SK-N-MC (cell line): ENCODE measurements around the gene SLC16A2.
A peak's percentile ranks its signal among the peaks of the same experiment; 100 is the strongest.

Source experiments
- DNase-seq: peaks from one replicate; pipeline ENCODE4 v3.0.0-alpha.2; 2011; ENCODE audit warnings: low read depth, low spot score
- H3K27ac ChIP-seq: fragments of 200-600 bp; sonication (generic); 2 replicates; pipeline ENCODE4 v1.5.1; 2016; ENCODE audit warnings: mixed run types
- H3K36me3 ChIP-seq: fragments of 200-600 bp; sonication (generic); 2 replicates; pipeline ENCODE4 v1.6.1; 2017; ENCODE audit warnings: antibody characterized with exemption, low read length, mixed read lengths; ENCODE audit not compliant: insufficient read depth
- H3K4me3 ChIP-seq: fragments of 200-600 bp; sonication (generic); 2 replicates; pipeline ENCODE4 v1.5.1; 2016
- H3K9ac ChIP-seq: fragments of 200-600 bp; sonication (generic); 2 replicates; pipeline ENCODE4 v1.8.0; 2017; ENCODE audit warnings: mixed run types, mixed read lengths; ENCODE audit not compliant: insufficient read length
- H3K9me3 ChIP-seq: fragments of 200-600 bp; sonication (generic); 2 replicates; pipeline ENCODE4 v1.6.1; 2017; ENCODE audit warnings: low read depth, mild to moderate bottlenecking, antibody characterized with exemption, low read length, moderate library complexity, mixed read lengths
- EZH2 ChIP-seq: fragments of 200-600 bp; sonication (generic); IDR thresholded peaks from one replicate; pipeline ENCODE4 v1.6.1; 2017; ENCODE audit warnings: antibody characterized with exemption
- FOXP2 ChIP-seq: optimal IDR thresholded peaks from 2 replicates; pipeline ENCODE3; 2011; ENCODE audit warnings: mild to moderate bottlenecking, moderate library complexity; ENCODE audit not compliant: insufficient read depth; ENCODE audit errors: extremely low read length, control extremely low read depth
- POLR2AphosphoS5 ChIP-seq: IDR thresholded peaks from 2 replicates; pipeline ENCODE4 v1.6.1; 2012; ENCODE audit warnings: mild to moderate bottlenecking, low read depth, low read length, borderline replicate concordance

Gene SLC16A2

DNA sequence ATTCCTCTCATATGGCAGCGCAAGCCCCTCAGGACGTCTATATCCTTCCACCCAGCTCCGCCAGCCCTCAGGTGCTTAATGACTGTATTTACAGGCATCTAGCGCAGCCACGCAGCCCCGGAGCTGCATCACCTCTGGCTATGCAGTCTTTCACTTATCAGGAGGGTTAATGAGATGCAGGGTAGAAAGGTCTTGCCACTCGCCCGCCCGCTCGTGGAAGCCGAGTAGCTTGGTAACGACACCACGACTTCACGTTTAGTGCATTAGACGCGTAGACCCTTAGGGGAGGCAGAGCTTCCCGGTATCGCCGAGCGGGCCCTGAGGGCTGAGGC lies 1.5 kb upstream of the SLC16A2 start:
- Histone ChIP-seq H3K9ac (peak overlapping the region; percentile 78), H3K27ac (no peak overlapping the region), H3K4me3 (peak overlapping the region; percentile 80), H3K36me3 (no peaks in the 10 kb centered on the region), H3K9me3 (no peaks in the 10 kb centered on the region)
- TF ChIP-seq EZH2 (no peak), POLR2AphosphoS5 (no peak), FOXP2 (no peak)
- DNase-seq = no peak

DNA sequence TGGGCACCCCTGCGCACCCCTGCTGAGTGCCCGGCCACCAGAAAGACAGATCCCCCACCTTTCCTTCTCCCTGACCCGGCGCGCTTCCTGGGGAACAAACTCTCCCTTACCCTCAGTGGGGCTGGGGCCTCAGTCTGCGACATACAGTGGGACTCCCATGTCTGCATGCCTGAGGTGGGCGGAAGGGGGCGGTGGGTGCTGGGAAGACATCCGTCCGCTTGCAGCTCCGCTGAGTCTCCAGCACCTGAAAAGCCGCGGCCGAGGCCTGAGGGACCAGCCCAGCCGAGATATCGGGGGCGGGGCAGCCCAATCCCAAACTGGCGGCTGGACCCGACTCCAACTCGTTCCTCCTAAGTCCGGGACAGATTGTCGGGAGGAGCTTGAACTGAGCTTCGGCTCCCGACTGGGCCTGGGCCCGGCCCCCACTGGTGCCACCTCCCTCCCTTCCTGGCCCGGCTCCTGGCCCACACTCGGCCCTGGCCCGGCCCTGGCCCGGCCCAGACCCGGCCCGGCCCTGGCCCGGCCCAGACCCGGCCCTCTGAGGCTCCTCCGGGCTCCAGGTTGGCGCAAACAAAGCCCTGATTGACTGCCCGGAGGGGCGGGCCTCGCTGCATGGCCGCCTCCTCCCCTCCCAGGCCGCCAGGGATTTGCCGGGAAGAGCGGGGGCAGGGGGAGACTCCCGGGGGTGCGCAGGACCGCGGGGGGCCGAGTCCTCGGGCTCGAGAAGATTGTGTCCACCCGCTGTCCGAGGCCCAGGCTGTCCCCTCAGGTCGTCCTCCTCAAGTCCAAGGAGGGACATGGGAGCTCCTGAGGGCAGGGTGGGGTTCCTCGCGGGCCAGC lies 877 bp upstream of the SLC16A2 start:
- peak overlapping the region; percentile 78 for H3K9ac ChIP-seq
- no peaks in the 10 kb centered on the region for H3K36me3 ChIP-seq
- H3K27ac ChIP-seq = peak overlapping the region; percentile 42; the same call in 1 of the 2 replicates
- DNase-seq = no peak
- TF ChIP-seq EZH2 = no peak
- TF ChIP-seq POLR2AphosphoS5 = no peak; the same call in 1 of the 2 replicates
- no peak for TF ChIP-seq FOXP2
- peak overlapping the region; percentile 80 for H3K4me3 ChIP-seq
- no peaks in the 10 kb centered on the region for H3K9me3 ChIP-seq

DNA sequence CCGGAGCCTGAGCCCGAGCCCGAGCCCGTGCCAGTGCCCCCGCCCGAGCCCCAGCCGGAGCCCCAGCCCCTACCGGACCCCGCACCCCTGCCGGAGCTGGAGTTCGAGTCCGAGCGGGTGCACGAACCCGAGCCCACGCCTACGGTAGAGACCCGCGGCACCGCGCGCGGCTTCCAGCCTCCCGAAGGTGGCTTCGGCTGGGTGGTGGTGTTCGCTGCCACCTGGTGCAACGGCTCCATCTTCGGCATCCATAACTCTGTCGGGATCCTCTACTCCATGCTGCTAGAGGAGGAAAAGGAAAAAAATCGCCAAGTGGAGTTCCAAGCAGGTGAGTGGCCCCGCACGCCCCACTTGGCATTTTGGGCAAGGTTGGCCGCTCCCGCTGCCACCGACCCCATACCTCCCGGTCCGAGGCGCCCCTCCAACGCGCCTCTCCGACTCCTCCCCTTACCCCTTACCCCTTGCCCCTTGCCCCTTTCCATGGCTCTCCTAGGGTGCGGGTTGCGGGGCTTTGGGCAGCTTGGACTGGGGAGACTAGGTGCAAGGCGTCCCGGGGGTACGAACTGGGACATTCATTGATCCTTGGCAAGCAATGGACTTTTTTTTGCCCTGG lies 553 bp downstream of the SLC16A2 start:
- TF ChIP-seq EZH2 = no peak
- TF ChIP-seq POLR2AphosphoS5 = no peak
- no peak for TF ChIP-seq FOXP2
- Histone ChIP-seq H3K27ac (no peak overlapping the region), H3K9me3 (no peaks in the 10 kb centered on the region), H3K9ac (no peak overlapping the region), H3K4me3 (no peak overlapping the region), H3K36me3 (no peaks in the 10 kb centered on the region)
- no peak for DNase-seq

DNA sequence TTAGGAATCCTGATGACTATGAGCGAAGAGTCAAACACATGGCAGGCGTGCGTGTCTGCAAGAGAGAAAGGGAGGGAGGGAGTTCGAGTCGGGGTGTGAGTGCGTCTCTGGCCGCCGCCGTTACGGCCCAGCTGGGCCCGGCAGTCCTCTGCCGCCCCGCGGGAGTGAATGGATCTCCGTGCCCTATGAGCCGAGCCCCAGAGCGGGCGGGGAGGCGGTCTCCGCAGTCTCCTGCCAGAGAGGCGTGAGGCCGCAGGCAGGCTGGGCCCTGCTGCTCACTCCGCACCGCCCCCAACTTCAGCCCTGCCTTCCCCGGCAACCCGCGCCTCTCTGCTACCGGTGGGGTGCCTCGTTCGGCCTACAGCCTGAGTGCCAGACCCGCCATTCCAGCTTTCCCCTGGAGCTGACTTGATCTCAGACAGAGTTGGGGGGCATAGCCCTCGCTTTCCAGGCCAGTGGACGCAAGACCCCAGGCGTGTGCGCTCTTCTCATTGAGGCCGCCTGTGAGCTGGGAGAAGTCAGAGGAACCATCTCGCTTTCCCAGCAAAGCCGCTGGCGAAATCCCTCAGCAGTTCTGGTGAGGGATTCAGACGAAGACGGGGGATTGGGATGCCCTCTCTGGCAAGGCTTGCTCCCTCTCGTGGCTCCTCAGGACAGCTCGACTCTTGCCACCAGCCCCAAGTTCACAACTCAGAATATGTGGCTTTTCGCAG lies 1.4 kb downstream of the SLC16A2 start:
- Histone ChIP-seq H3K36me3 (no peaks in the 10 kb centered on the region), H3K4me3 (no peak overlapping the region), H3K9me3 (no peaks in the 10 kb centered on the region), H3K27ac (no peak overlapping the region), H3K9ac (no peak overlapping the region)
- DNase-seq = no peak
- TF ChIP-seq POLR2AphosphoS5 (no peak), EZH2 (no peak), FOXP2 (no peak)

DNA sequence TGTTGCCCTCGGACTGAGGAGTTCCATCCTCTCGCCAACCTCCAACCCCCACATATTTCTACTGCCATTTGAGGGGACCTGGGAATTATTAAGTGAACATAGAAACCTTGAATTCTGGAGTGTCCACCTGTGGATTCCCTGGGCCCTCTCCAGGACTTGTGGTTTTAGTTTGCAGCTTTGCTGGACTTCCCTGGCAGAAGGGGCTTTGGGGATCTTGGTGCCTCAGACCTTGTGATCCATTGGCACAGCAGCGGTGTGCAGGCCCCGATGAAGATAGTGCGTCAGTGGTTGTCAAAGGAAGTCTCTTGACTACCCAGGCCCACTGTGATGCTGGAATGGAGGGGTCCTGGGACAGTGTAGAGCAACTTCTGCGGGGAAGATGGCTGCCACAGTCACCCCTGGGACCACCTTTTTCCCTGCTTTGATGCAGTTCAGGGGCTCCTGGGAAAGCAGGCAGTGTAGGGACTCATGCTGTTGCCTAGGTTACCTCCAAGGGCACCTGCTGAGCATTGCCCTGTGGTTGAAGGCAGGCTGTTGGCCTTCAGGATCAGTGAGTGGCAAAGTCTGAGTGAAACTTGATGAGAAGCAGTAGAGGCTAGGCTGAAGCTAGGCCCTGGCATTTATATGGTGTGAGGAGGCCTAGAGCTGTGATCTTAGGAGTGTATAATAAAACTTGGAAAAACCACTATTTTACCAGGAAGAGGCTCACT lies 2.2 kb downstream of the SLC16A2 start:
- Histone ChIP-seq H3K9ac (no peak overlapping the region), H3K9me3 (no peaks in the 10 kb centered on the region), H3K36me3 (no peaks in the 10 kb centered on the region), H3K27ac (no peak overlapping the region), H3K4me3 (no peak overlapping the region)
- TF ChIP-seq POLR2AphosphoS5 (no peak), FOXP2 (no peak), EZH2 (no peak)
- no peak for DNase-seq

DNA sequence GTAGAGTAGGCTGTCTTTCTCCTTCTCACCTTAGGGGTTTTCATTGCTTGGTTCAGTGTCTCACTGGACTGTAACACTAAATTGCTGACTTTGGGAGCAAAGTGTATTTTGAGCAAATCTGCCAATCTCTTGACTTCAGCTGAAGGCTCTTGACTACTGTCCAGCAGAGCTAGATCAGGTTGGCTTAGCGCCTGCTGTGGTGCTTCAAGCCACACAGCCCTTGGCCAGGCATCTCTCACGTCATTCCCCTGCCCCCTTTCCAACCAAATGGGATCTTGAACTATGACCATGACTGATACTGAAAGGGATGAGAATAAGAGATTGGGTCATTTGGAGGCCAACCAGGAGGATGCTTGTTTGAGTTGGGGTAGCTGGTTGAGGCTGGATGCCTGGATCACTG lies 4.8 kb downstream of the SLC16A2 start:
- H3K4me3 ChIP-seq = no peak overlapping the region
- no peaks in the 10 kb centered on the region for H3K9me3 ChIP-seq
- no peak overlapping the region for H3K27ac ChIP-seq
- no peaks in the 10 kb centered on the region for H3K36me3 ChIP-seq
- DNase-seq = no peak
- TF ChIP-seq FOXP2 (no peak), EZH2 (no peak), POLR2AphosphoS5 (no peak)
- H3K9ac ChIP-seq = no peak overlapping the region

DNA sequence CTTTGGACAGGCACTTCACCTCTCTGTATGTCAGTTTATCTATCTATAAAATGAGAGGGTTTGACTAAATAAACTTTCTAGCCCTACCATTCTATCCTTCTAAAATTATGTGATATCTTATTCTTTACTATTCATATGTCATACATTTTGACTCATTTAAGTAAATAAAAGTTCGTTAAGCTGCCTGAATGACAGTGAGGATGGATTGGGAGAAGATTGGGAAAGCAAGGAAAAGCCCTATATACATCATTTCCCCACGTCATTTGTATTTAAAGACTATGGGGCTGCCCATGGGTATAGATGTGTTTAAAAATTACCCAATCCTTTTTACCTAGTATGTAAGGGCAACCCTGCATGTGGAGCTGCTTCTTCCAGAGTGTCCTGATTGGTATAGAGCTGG lies 5.3 kb downstream of the SLC16A2 start:
- Histone ChIP-seq H3K27ac (no peak overlapping the region), H3K9ac (no peak overlapping the region), H3K36me3 (no peaks in the 10 kb centered on the region), H3K9me3 (no peaks in the 10 kb centered on the region), H3K4me3 (no peak overlapping the region)
- TF ChIP-seq EZH2 (no peak), FOXP2 (no peak), POLR2AphosphoS5 (no peak)
- DNase-seq = no peak

DNA sequence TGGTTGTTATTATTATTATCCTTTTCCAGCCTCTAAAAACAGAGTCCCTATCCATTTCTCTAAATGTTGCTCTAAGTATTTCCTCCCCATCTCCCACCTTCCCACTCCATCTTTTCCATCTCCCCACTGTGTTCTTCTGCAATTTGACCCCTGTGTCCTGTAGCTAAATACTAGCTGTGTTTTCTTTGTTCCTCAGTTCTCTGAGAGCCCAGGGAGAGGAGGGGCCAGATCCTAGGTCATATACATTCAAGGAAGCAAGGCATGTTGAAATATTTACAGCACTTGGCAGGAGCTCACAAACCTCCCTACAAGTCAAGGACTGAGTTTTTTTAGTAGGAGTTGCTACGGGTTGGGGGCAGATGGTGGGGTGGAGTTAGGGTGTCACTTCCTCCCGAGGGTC lies 10.5 kb downstream of the SLC16A2 start:
- Histone ChIP-seq H3K4me3 (no peak overlapping the region), H3K27ac (no peak overlapping the region), H3K9me3 (no peaks in the 10 kb centered on the region), H3K9ac (no peak overlapping the region), H3K36me3 (no peaks in the 10 kb centered on the region)
- DNase-seq = no peak
- TF ChIP-seq EZH2 (no peak), POLR2AphosphoS5 (no peak), FOXP2 (no peak)
